HUES64 (cell line): Measurements from ENCODE around the gene C3orf62.

ENCODE experiments used
- H3K27ac ChIP-seq: 2 replicates; pipeline ENCODE4 v1.7.0; 2013; ENCODE audit warnings: low read depth, low read length, inconsistent platforms
- H3K27me3 ChIP-seq: 2 replicates; pipeline ENCODE4 v1.6.1; 2013; ENCODE audit warnings: mild to moderate bottlenecking, low read length; ENCODE audit not compliant: insufficient read depth
- H3K36me3 ChIP-seq: 2 replicates; pipeline ENCODE4 v1.6.1; 2013; ENCODE audit warnings: mild to moderate bottlenecking, low read length; ENCODE audit not compliant: insufficient read depth
- H3K4me1 ChIP-seq: 2 replicates; pipeline ENCODE4 v1.6.1; 2013; ENCODE audit warnings: mild to moderate bottlenecking, low read length, moderate library complexity; ENCODE audit not compliant: insufficient read depth
- H3K4me3 ChIP-seq: 2 replicates; pipeline ENCODE4 v1.5.1; 2013; ENCODE audit warnings: mild to moderate bottlenecking, low read length, moderate library complexity
- H3K9ac ChIP-seq: 2 replicates; pipeline ENCODE4 v1.6.1; 2013; ENCODE audit warnings: mild to moderate bottlenecking, low read depth, low read length
- H3K9me3 ChIP-seq: 2 replicates; pipeline ENCODE4 v1.6.1; 2013; ENCODE audit warnings: low read depth, low read length; ENCODE audit not compliant: insufficient read depth
- WGBS: fragments of 150-250, 120-280 bp; methylation state at CpG from one replicate; pipeline ENCODE4 v1.1.7; 2013; ENCODE audit warnings: missing lambda C conversion rate; 5-methylcytosine and 5-hydroxymethylcytosine counted together

The C3orf62 gene

GRCh38 chr3:49266410-49267095, 10.5 kb downstream of the C3orf62 start:
- Histone ChIP-seq H3K9me3 (no peaks in the 10 kb centered on the region), H3K36me3 (no peaks in the 10 kb centered on the region; the same call in 1 of the 2 replicates), H3K4me3 (no peak overlapping the region), H3K9ac (no peak overlapping the region), H3K27me3 (no peaks in the 10 kb centered on the region), H3K4me1 (no peaks in the 10 kb centered on the region), H3K27ac (no peak overlapping the region)
- 94% methylated on average over 5 of the region's 5 CpGs for WGBS

GRCh38 chr3:49265661-49266386, 11.2 kb downstream of the C3orf62 start:
- Histone ChIP-seq H3K4me1 (no peaks in the 10 kb centered on the region), H3K4me3 (no peak overlapping the region), H3K27ac (no peak overlapping the region), H3K27me3 (no peaks in the 10 kb centered on the region), H3K36me3 (no peaks in the 10 kb centered on the region; the same call in 1 of the 2 replicates), H3K9ac (no peak overlapping the region), H3K9me3 (no peaks in the 10 kb centered on the region)
- 96% methylated on average over 10 of the region's 10 CpGs for WGBS

- Histone ChIP-seq H3K4me3 (no peak overlapping the region), H3K36me3 (no peaks in the 10 kb centered on the region), H3K9me3 (no peaks in the 10 kb centered on the region), H3K27me3 (no peaks in the 10 kb centered on the region), H3K9ac (no peak overlapping the region), H3K4me1 (no peaks in the 10 kb centered on the region), H3K27ac (no peak overlapping the region)
- 94% methylated on average over 6 of the region's 6 CpGs for WGBS
These were observed 13.7 kb downstream of the C3orf62 start for GRCh38 chr3:49263159-49263889.

- WGBS, result 88% methylated on average over 3 of the region's 5 CpGs
- no peak overlapping the region for H3K27ac ChIP-seq
These were observed 16.2 kb downstream of the C3orf62 start for GRCh38 chr3:49260806-49261324.

DNA sequence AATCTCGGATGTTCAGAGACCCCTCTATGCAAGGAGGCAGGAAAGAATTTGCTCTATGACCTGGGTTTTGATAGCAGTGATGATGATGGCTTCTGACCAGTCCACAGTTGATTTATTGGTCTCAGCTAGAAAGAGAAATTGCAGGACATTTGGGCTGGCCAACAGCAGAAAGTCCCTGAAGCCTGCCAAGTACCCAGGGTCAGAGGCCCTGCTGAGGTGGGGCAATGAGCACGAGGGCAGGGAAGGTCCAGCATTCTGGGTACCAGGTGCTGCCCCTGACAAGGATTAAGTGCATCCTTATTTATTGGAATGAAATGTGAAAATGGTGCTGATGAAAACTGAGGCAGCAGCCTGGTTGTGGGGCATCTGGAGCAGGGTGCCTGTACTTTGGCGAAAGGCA, 19.8 kb downstream of the C3orf62 start:
- H3K27ac ChIP-seq, result no peak overlapping the region
- no peaks in the 10 kb centered on the region for H3K9me3 ChIP-seq
- H3K27me3 ChIP-seq, result no peaks in the 10 kb centered on the region
- no peaks in the 10 kb centered on the region for H3K36me3 ChIP-seq
- 85% methylated on average over 3 of the region's 3 CpGs for WGBS
- no peaks in the 10 kb centered on the region for H3K4me1 ChIP-seq
- no peak overlapping the region for H3K4me3 ChIP-seq
- no peak overlapping the region for H3K9ac ChIP-seq

More at GRCh38 chr3:49260806-49261324, 16.2 kb downstream of the C3orf62 start:
- H3K4me1 ChIP-seq, result no peaks in the 10 kb centered on the region
- H3K9ac ChIP-seq, result no peak overlapping the region
- H3K27me3 ChIP-seq, result no peaks in the 10 kb centered on the region
- H3K4me3 ChIP-seq, result no peak overlapping the region
- no peaks in the 10 kb centered on the region for H3K36me3 ChIP-seq
- H3K9me3 ChIP-seq, result no peaks in the 10 kb centered on the region

DNA sequence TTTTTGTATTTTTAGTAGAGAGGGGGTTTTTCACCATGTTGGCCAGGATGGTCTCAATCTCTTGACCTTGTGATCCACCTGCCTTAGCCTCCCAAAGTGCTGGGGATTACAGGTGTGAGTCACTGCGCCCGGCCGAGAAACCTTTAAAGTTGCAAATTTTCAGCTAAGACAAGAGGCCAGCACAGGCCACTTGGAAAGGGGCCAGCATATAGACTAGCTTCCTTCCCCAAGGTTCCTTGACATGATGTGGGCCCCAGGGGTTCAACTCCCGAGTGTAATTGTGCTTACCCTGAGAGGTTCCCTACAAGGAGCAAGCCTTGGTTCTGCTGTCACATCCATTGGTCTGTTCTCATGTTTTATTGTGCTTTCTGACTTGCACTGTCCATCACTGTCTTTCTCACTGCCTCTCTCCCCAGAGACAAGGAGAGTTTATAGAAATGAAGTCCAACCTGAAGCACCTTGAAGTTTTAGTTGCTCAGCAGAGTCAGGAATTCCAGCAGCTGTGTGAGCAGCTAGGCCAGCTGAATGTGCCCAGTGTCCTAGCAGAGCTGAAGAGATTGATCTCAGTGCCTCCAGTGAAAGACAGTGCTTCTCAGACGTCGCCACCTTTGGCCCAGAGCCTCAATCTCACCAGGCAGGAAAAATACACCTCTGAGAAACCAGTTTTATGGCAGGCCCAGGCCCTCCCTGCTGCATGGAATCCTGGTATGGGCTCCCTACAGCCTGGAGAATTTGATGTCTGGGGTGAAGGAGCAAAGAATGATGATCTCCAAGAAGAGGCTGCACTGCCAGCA, 21.1 kb downstream of the C3orf62 start:
- Histone ChIP-seq H3K27me3 (no peaks in the 10 kb centered on the region), H3K9ac (no peak overlapping the region), H3K4me1 (no peaks in the 10 kb centered on the region), H3K9me3 (no peaks in the 10 kb centered on the region), H3K4me3 (no peak overlapping the region), H3K36me3 (no peaks in the 10 kb centered on the region), H3K27ac (no peak overlapping the region)
- 84% methylated on average over 6 of the region's 6 CpGs for WGBS

- Histone ChIP-seq H3K9me3 (no peaks in the 10 kb centered on the region), H3K27ac (no peak overlapping the region), H3K36me3 (no peaks in the 10 kb centered on the region), H3K4me1 (no peaks in the 10 kb centered on the region), H3K4me3 (no peak overlapping the region), H3K27me3 (no peaks in the 10 kb centered on the region), H3K9ac (no peak overlapping the region)
- 82% methylated on average over 1 of the region's 1 CpG for WGBS
These were observed 21.9 kb downstream of the C3orf62 start for GRCh38 chr3:49255112-49255511.

DNA sequence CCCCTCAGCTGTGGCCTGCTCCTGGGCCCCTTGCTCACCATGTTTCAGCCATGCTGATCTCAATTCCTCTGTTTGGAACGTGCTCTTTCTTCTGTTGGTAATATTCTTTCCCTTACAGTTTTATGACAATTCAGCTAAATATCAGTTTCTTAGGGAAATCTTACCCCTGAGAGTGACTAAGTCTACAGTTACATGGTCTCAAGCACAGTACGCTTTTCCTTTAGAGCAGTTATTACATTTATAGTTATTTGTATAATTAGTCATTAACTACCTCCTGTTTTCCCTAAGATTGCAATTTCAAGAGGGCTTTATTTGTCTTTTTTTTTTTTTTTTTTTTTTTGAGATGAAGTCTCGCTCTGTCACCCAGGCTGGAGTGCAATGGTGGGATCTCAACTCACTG, 23.5 kb downstream of the C3orf62 start:
- no peak overlapping the region for H3K27ac ChIP-seq
- WGBS, result 100% methylated on average over 2 of the region's 3 CpGs
- H3K4me1 ChIP-seq, result no peaks in the 10 kb centered on the region
- no peaks in the 10 kb centered on the region for H3K27me3 ChIP-seq
- H3K9me3 ChIP-seq, result no peaks in the 10 kb centered on the region
- no peaks in the 10 kb centered on the region for H3K36me3 ChIP-seq
- no peak overlapping the region for H3K4me3 ChIP-seq
- no peak overlapping the region for H3K9ac ChIP-seq

DNA sequence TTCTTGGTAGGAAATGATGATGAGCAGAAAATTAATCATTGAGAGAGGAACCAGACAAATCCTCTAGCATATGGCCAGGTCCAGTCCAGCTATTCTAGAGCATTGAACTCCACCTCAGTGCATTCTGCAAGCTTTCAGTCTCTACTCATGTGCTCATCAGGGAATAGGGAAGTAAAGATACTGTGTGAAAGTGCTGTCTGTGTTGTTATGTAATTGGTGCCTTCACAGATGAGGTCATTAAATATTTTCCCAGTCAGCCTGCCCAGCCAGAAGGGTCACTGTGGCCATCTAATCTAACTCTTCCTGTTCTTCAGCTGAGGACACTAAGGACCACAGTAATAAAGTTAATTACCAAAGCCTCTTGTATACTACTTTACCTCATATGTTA, 28.2 kb downstream of the C3orf62 start:
- Histone ChIP-seq H3K4me1 (no peaks in the 10 kb centered on the region), H3K36me3 (no peaks in the 10 kb centered on the region), H3K4me3 (no peak overlapping the region), H3K9me3 (no peaks in the 10 kb centered on the region), H3K9ac (no peak overlapping the region), H3K27ac (no peak overlapping the region), H3K27me3 (no peaks in the 10 kb centered on the region)

- Histone ChIP-seq H3K27ac (no peak overlapping the region), H3K9ac (no peak overlapping the region), H3K9me3 (0 out of 2 replicates have a peak, but pooled peaks cover 1% of the 10 kb centered on the region), H3K4me1 (no peaks in the 10 kb centered on the region), H3K27me3 (no peaks in the 10 kb centered on the region), H3K36me3 (no peaks in the 10 kb centered on the region), H3K4me3 (no peak overlapping the region)
- 88% methylated on average over 1 of the region's 1 CpG for WGBS
These were observed 32.3 kb downstream of the C3orf62 start for GRCh38 chr3:49244581-49245205.
